Esophagus muscularis mucosa (tissue), 4 donors: ENCODE results near the gene TPCN1. TPM values are rescaled to one million over a fixed set of nuclear protein-coding genes. Genes with fewer than 3 reads are reported as not detected.

ENCODE experiments used
- DNase-seq: peaks from one replicate; pipeline ENCODE4 v3.0.0-alpha.2; 2017; ENCODE audit errors: extremely low spot score
- H3K27ac ChIP-seq, 4 donors: fragments of 200-600 bp; sonication (generic); replicated peaks in 1 of 4; 1 replicate in 3 of 4; 2 replicates in 1 of 4; pipeline ENCODE4 v1.5.1; 2016 to 2019; ENCODE audit warnings: mild to moderate bottlenecking in 1 of 4
- H3K27me3 ChIP-seq, 4 donors: fragments of 200-600 bp; sonication (generic); one replicate each; pipeline versions ENCODE4 v1.5.1 to v1.6.0; 2016 to 2019
- H3K36me3 ChIP-seq, 4 donors: fragments of 200-600 bp; sonication (generic); one replicate each; pipeline ENCODE4 v1.5.1; 2016 to 2019
- H3K4me1 ChIP-seq, 4 donors: fragments of 200-600 bp; sonication (generic); one replicate each; pipeline ENCODE4 v1.5.1; 2016 to 2019
- H3K4me3 ChIP-seq, 4 donors: fragments of 200-600 bp; sonication (generic); 1 replicate in 2 of 4; 2 replicates in 2 of 4; pipeline ENCODE4 v1.5.1; 2016 to 2019; ENCODE audit warnings: mild to moderate bottlenecking in 4 of 4, moderate library complexity in 1 of 4
- H3K9me3 ChIP-seq, 4 donors: fragments of 200-600 bp; sonication (generic); 1 replicate in 3 of 4; 2 replicates in 1 of 4; pipeline ENCODE4 v1.5.1; 2016 to 2019
- EP300 ChIP-seq: sonication (generic); formaldehyde crosslinking; IDR thresholded peaks from one replicate; pipeline ENCODE4 v1.6.1; 2017; ENCODE audit warnings: antibody characterized with exemption
- POLR2A ChIP-seq: fragments of 450-650 bp; IDR thresholded peaks from one replicate; pipeline ENCODE4 v1.6.1; 2017; ENCODE audit warnings: antibody characterized with exemption, moderate library complexity, mild to moderate bottlenecking, low read depth
- POLR2AphosphoS5 ChIP-seq, 2 donors: sonication (generic); formaldehyde crosslinking; IDR thresholded peaks; one replicate each; pipeline ENCODE4 v1.6.1; 2017; ENCODE audit warnings: antibody characterized with exemption in 2 of 2
- WGBS: methylation state at CpG from one replicate; pipeline ENCODE4 v1.1.5; 2018; 5-methylcytosine and 5-hydroxymethylcytosine counted together
- intact Hi-C: fragments of 100-400 bp; cut with DNase I; formaldehyde crosslinking; loops from one replicate; pipeline ENCODE4 v1.15.1; 2023
- total RNA-seq, 4 donors: library from RNA; depleted of rRNA; stranded (reverse); fragments of >200 nt; gene quantifications; one replicate each; pipeline versions ENCODE4 v1.1.0 to v1.2.1, GENCODE V29; 2016
- TF ChIP-seq, protein P1 (sequence below), 3 experiments: fragments of 200-600 bp in 2 of 3; fragments of 450-650 bp in 1 of 3; sonication (generic) in 2 of 3; IDR thresholded peaks; one replicate each; pipeline ENCODE4 v1.5.1; 2017 to 2019; ENCODE audit warnings: antibody characterized with exemption in 3 of 3, mild to moderate bottlenecking in 2 of 3, moderate library complexity in 1 of 3

Gene TPCN1
- total RNA-seq, 4 donors from 2014 or later: 31.1 to 54.0 (median 34.5) TPM

DNA sequence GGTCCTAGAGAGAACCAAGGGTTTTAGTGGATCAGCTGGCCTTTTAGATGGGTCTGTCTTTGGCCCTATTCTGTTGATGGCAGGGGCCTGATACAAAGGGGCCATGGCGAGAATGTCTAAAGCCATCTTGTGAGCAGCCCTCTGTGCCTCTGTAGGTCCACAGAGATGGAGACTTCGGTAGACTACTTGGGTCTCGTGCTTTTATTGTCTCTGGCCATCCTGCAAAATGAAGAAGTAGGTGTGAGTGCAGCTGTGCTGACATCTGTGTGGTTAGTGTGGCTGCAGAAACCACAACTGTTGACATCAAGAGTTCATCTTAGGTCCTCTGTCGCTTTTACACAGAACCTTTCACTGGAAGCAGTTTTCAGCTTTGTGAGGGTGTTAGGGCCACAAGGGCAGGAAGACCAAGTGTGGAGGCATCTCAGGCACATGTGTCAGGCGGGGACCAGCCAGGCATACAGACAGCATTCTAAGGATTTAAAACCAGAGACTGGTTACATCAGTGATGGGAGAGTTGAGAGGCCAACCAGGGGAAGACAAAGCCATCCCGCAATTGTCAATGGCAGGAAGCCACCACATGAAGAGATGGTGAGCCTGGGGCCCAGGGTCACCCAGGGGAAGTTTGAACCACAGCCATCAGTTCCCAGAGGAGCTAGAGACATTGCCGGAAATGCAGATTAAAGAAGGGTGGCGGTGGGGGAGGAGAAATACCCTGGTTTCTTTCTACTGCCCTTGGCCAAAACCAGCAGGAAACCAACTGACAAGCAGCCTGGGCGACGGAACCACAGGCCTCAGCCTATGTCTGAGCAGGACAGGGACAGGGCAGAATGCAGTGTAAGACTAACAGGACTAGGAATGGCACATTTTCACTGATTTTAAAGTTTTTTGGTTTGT is 13.0 kb upstream of the TPCN1 start:
- intact Hi-C loops: loop anchor here (10.0 kb wide), 1 partner anchor 217 kb away; the partner anchor contains the start of gene SDSL
- no peak overlapping the region for H3K4me3 ChIP-seq
- H3K9me3 ChIP-seq: no peaks in the 10 kb centered on the region
- TF ChIP-seq POLR2A (no peak), EP300 (no peak), POLR2AphosphoS5 (IDR thresholded peaks at IDR 0.05) (no peak)
- TF ChIP-seq, protein P1, sequence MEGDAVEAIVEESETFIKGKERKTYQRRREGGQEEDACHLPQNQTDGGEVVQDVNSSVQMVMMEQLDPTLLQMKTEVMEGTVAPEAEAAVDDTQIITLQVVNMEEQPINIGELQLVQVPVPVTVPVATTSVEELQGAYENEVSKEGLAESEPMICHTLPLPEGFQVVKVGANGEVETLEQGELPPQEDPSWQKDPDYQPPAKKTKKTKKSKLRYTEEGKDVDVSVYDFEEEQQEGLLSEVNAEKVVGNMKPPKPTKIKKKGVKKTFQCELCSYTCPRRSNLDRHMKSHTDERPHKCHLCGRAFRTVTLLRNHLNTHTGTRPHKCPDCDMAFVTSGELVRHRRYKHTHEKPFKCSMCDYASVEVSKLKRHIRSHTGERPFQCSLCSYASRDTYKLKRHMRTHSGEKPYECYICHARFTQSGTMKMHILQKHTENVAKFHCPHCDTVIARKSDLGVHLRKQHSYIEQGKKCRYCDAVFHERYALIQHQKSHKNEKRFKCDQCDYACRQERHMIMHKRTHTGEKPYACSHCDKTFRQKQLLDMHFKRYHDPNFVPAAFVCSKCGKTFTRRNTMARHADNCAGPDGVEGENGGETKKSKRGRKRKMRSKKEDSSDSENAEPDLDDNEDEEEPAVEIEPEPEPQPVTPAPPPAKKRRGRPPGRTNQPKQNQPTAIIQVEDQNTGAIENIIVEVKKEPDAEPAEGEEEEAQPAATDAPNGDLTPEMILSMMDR (IDR thresholded peaks at IDR 0.05): no peak
- WGBS: 73% methylated on average over 10 of the region's 10 CpGs
- H3K4me1 ChIP-seq: peaks cover 0 to 8% (median 3%) of the 10 kb centered on the region in 4 donors
- H3K27ac ChIP-seq: peak overlapping the region in 3 of 4 donors; percentile 1 to 59 (median 25)
- no peaks in the 10 kb centered on the region for H3K36me3 ChIP-seq
- no peaks in the 10 kb centered on the region for H3K27me3 ChIP-seq
- DNase-seq: no peak

DNA sequence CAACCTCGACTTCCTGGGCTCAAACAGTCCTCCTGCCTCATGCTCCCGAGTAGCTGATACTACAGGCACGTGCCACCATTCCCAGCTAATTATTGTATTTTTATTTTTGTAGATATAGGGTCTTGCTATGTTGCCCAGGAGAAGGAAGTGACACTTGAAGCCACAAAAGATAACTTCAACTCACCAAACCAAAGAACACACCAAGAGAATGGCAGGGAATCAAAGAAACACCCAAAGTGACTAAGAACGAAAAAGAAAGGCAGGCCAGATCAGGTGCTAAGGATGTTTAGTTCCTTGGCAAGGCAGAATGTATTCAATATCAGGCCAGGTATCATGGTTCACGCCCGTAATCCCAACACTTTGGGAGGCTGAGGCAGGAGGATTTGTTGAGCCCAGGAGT is 10.1 kb upstream of the TPCN1 start:
- Histone ChIP-seq H3K4me1 (peaks cover 0 to 23% (median 13%) of the 10 kb centered on the region in 4 donors), H3K27me3 (no peaks in the 10 kb centered on the region), H3K27ac (no peak overlapping the region), H3K4me3 (no peak overlapping the region), H3K9me3 (no peaks in the 10 kb centered on the region), H3K36me3 (no peaks in the 10 kb centered on the region)
- 90% methylated on average over 6 of the region's 6 CpGs for WGBS
- TF ChIP-seq EP300: no peak
- no peak for TF ChIP-seq POLR2AphosphoS5 (IDR thresholded peaks at IDR 0.05)
- TF ChIP-seq POLR2A: no peak
- TF ChIP-seq, protein P1 (IDR thresholded peaks at IDR 0.05): no peak
- DNase-seq: no peak
- intact Hi-C loops: no loop called here

DNA sequence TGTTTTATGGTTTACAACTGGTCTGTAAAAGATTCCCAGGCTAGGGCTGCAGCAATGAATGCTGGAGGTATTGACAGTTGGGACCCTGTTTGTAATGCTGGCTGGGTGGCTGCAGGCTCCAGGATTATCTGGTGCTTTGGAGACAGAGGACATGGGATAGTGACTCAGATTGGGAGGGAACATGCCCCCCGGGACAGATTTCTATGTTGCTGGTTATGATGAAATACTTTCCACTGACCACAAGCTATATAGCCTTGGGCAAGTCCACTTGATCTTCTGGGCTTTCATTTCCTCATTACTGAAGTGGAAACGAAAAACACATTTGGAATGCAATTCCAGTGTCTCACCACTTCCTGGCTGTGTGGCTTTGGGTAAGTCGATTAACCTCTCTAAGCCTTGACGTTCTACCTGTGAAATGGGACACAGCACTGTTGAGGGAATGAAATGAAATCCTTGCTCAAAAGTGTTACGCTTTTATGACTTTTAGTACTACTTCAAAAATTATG is 6.3 kb upstream of the TPCN1 start:
- H3K36me3 ChIP-seq: no peaks in the 10 kb centered on the region
- DNase-seq: no peak
- H3K9me3 ChIP-seq: no peaks in the 10 kb centered on the region
- H3K27me3 ChIP-seq: no peaks in the 10 kb centered on the region
- H3K27ac ChIP-seq: peak overlapping the region in 3 of 4 donors; percentile 26 to 29 (median 29)
- TF ChIP-seq, protein P1 (IDR thresholded peaks at IDR 0.05): peak in 1 of 3 experiments; percentile 20
- no peak for TF ChIP-seq POLR2A
- TF ChIP-seq POLR2AphosphoS5 (IDR thresholded peaks at IDR 0.05): peak; percentile 59 to 60
- TF ChIP-seq EP300: no peak
- intact Hi-C loops: no loop called here
- H3K4me1 ChIP-seq: peaks cover 4 to 16% (median 11%) of the 10 kb centered on the region in 4 donors
- H3K4me3 ChIP-seq: no peak overlapping the region
- 46% methylated on average over 5 of the region's 5 CpGs for WGBS

DNA sequence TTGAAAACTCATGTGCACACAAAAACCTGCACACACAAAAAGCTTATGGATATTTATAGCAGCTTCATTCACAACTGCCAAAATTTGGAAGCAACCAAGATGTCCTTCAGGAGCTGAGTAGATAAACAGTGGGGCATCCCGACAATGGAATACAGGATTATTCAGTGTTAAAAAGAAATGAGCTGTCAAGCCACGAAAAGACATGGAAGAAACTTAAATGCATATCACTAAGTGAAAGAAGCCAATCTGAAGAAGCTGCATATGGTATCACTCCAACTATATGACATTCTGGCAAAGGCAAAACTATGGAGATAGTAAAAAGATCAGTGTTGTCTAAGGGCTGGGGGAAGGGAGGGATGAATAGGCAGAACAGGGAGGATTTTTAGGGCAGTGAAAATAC is 5.2 kb upstream of the TPCN1 start:
- no peak overlapping the region for H3K4me3 ChIP-seq
- H3K27me3 ChIP-seq: no peaks in the 10 kb centered on the region
- no peaks in the 10 kb centered on the region for H3K36me3 ChIP-seq
- H3K27ac ChIP-seq: no peak overlapping the region
- H3K4me1 ChIP-seq: peaks cover 10 to 23% (median 17%) of the 10 kb centered on the region in 4 donors
- intact Hi-C loops: no loop called here
- DNase-seq: no peak
- TF ChIP-seq POLR2A (no peak), EP300 (no peak), POLR2AphosphoS5 (IDR thresholded peaks at IDR 0.05) (no peak)
- TF ChIP-seq, protein P1 (IDR thresholded peaks at IDR 0.05): no peak
- no peaks in the 10 kb centered on the region for H3K9me3 ChIP-seq
- 78% methylated on average over 2 of the region's 2 CpGs for WGBS
